H9 (cell line): ENCODE measurements around the gene MAP7. TPM values are rescaled to one million over a fixed set of nuclear protein-coding genes. Genes with fewer than 3 reads are reported as not detected.
A peak's percentile ranks its signal among the peaks of the same experiment; 100 is the strongest.

Source experiments
- DNase-seq: peaks from one replicate; pipeline ENCODE4 v3.0.0-alpha.2; 2017
- H2AFZ ChIP-seq: one replicate; pipeline ENCODE4 v1.6.1; 2013; ENCODE audit warnings: mild to moderate bottlenecking, low read length, control low read depth, moderate library complexity
- H2AK5ac ChIP-seq: 2 replicates; pipeline ENCODE4 v1.6.1; 2013; ENCODE audit warnings: low read length, control low read depth, mixed read lengths; ENCODE audit not compliant: insufficient read length
- H2BK120ac ChIP-seq: one replicate; pipeline ENCODE4 v1.6.1; 2013; ENCODE audit warnings: low read depth, mild to moderate bottlenecking, low read length, control low read depth, inconsistent platforms; ENCODE audit not compliant: poor library complexity, severe bottlenecking
- H2BK12ac ChIP-seq: 2 replicates; pipeline ENCODE4 v1.6.1; 2013; ENCODE audit warnings: low read length, control low read depth, mixed read lengths, low read depth; ENCODE audit not compliant: insufficient read length
- H2BK15ac ChIP-seq: 2 replicates; pipeline ENCODE4 v1.6.1; 2013; ENCODE audit warnings: low read depth, low read length, control low read depth
- H2BK20ac ChIP-seq: one replicate; pipeline ENCODE4 v1.6.1; 2013; ENCODE audit warnings: low read depth, mild to moderate bottlenecking, low read length, control low read depth, inconsistent platforms; ENCODE audit not compliant: poor library complexity, severe bottlenecking
- H2BK5ac ChIP-seq: 2 replicates; pipeline ENCODE4 v1.6.1; 2013; ENCODE audit warnings: low read length, control low read depth, mixed read lengths; ENCODE audit not compliant: insufficient read length
- H3K14ac ChIP-seq: 2 replicates; pipeline ENCODE4 v1.6.1; 2013; ENCODE audit warnings: low read length, control low read depth; ENCODE audit not compliant: insufficient read depth
- H3K18ac ChIP-seq: 2 replicates; pipeline ENCODE4 v1.6.1; 2013; ENCODE audit warnings: low read depth, mild to moderate bottlenecking, mixed read lengths, low read length, control low read depth; ENCODE audit not compliant: insufficient read length
- H3K23ac ChIP-seq: 2 replicates; pipeline ENCODE4 v1.6.1; 2013; ENCODE audit warnings: low read length, control low read depth, mixed read lengths, low read depth; ENCODE audit not compliant: insufficient read length
- H3K23me2 ChIP-seq: 2 replicates; pipeline ENCODE4 v1.6.1; 2013; ENCODE audit warnings: low read depth, mild to moderate bottlenecking, mixed read lengths, low read length, control low read depth; ENCODE audit not compliant: insufficient read length, poor library complexity, severe bottlenecking
- H3K27ac ChIP-seq: 2 replicates; pipeline ENCODE4 v1.5.1; 2013; ENCODE audit warnings: low read length, control low read depth, mixed read lengths, low read depth; ENCODE audit not compliant: insufficient read length
- H3K27me3 ChIP-seq: 2 replicates; pipeline ENCODE4 v1.6.1; 2013; ENCODE audit warnings: low read length, control low read depth, inconsistent platforms; ENCODE audit not compliant: insufficient read depth
- H3K4ac ChIP-seq: 2 replicates; pipeline ENCODE4 v1.6.1; 2013; ENCODE audit warnings: low read depth, mild to moderate bottlenecking, control low read depth, inconsistent platforms, low read length, moderate library complexity
- H3K4me1 ChIP-seq: 2 replicates; pipeline ENCODE4 v1.6.1; 2013; ENCODE audit warnings: low read length, control low read depth, inconsistent platforms; ENCODE audit not compliant: insufficient read depth
- H3K4me2 ChIP-seq: 2 replicates; pipeline ENCODE4 v1.6.1; 2013; ENCODE audit warnings: low read length, control low read depth, mixed read lengths; ENCODE audit not compliant: insufficient read length, insufficient read depth
- H3K56ac ChIP-seq: 2 replicates; pipeline ENCODE4 v1.6.1; 2013; ENCODE audit warnings: low read depth, mild to moderate bottlenecking, mixed read lengths, low read length, control low read depth; ENCODE audit not compliant: insufficient read length
- H3K79me1 ChIP-seq: 2 replicates; pipeline ENCODE4 v1.6.1; 2013; ENCODE audit warnings: low read depth, mild to moderate bottlenecking, moderate library complexity, low read length, control low read depth, inconsistent platforms; ENCODE audit not compliant: insufficient read depth, poor library complexity, severe bottlenecking
- H3K79me2 ChIP-seq: 2 replicates; pipeline ENCODE4 v1.6.1; 2013; ENCODE audit warnings: low read length, control low read depth, inconsistent platforms; ENCODE audit not compliant: insufficient read depth
- H3K9ac ChIP-seq: 2 replicates; pipeline ENCODE4 v1.6.1; 2013; ENCODE audit warnings: low read length, control low read depth, mixed read lengths; ENCODE audit not compliant: insufficient read length; ENCODE audit errors: extremely low read depth
- H3K9me3 ChIP-seq: one replicate; pipeline ENCODE4 v1.6.1; 2013; ENCODE audit warnings: low read depth, low read length, inconsistent platforms; ENCODE audit not compliant: control insufficient read depth
- H3T11ph ChIP-seq: one replicate; pipeline ENCODE4 v1.6.1; 2013; ENCODE audit warnings: mild to moderate bottlenecking, low read length, control low read depth, inconsistent platforms
- H4K20me1 ChIP-seq: one replicate; pipeline ENCODE4 v1.6.1; 2013; ENCODE audit not compliant: control insufficient read depth, insufficient read length, insufficient read depth
- H4K5ac ChIP-seq: 2 replicates; pipeline ENCODE4 v1.6.1; 2013; ENCODE audit warnings: low read depth, mild to moderate bottlenecking, mixed read lengths, low read length, control low read depth; ENCODE audit not compliant: insufficient read length
- H4K8ac ChIP-seq: replicated peaks from 2 replicates; pipeline ENCODE4 v1.6.1; 2013; ENCODE audit warnings: low read length, control low read depth, mixed read lengths, low read depth; ENCODE audit not compliant: insufficient read length
- H4K91ac ChIP-seq: 2 replicates; pipeline ENCODE4 v1.6.1; 2013; ENCODE audit warnings: low read depth, mild to moderate bottlenecking, moderate library complexity, mixed read lengths, low read length, control low read depth; ENCODE audit not compliant: insufficient read length
- H3K27ac Mint-ChIP-seq, 3 experiments: 2 replicates in 2 of 3; 3 replicates in 1 of 3; pipeline ENCODE4 v1.8.0; 2020 to 2021; ENCODE audit warnings: mixed read lengths in 3 of 3, mild to moderate bottlenecking in 1 of 3, moderate library complexity in 1 of 3
- H3K27me3 Mint-ChIP-seq: 2 replicates; pipeline ENCODE4 v1.8.0; 2021; ENCODE audit warnings: low read depth, mild to moderate bottlenecking, moderate library complexity, mixed read lengths
- H3K36me3 Mint-ChIP-seq, 3 experiments: 2 replicates in 2 of 3; 3 replicates in 1 of 3; pipeline ENCODE4 v1.8.0; 2020 to 2021; ENCODE audit warnings: low read depth in 3 of 3, mixed read lengths in 3 of 3; ENCODE audit not compliant: insufficient read depth in 1 of 3
- H3K4me1 Mint-ChIP-seq, 2 experiments: 2 replicates each; pipeline ENCODE4 v1.8.0; 2020; ENCODE audit warnings: mixed read lengths in 2 of 2
- H3K4me3 Mint-ChIP-seq, 2 experiments: 2 replicates in 1 of 2; 3 replicates in 1 of 2; pipeline ENCODE4 v1.8.0; 2020 to 2021; ENCODE audit warnings: mild to moderate bottlenecking in 2 of 2, mixed read lengths in 2 of 2, moderate library complexity in 1 of 2
- H3K9me3 Mint-ChIP-seq, 2 experiments: 2 replicates in 1 of 2; 3 replicates in 1 of 2; pipeline ENCODE4 v1.8.0; 2020; ENCODE audit warnings: mild to moderate bottlenecking in 2 of 2, mixed read lengths in 2 of 2, moderate library complexity in 1 of 2
- CTCF ChIP-seq: fragments of 200-600 bp; sonication (generic); conservative IDR thresholded peaks from 3 replicates; pipeline ENCODE4 v1.8.0; 2021; ENCODE audit warnings: antibody characterized with exemption, mild to moderate bottlenecking
- WGBS: extraction: QIAGEN DNeasy Blood & Tissue Kit; methylation state at CpG from one replicate; pipeline ENCODE4 v1.1.7; 2013; ENCODE audit warnings: missing lambda C conversion rate, low lambda C conversion rate, mixed read lengths; ENCODE audit not compliant: insufficient read length; ENCODE audit errors: extremely low coverage; 5-methylcytosine and 5-hydroxymethylcytosine counted together
- total RNA-seq: library from RNA; stranded (reverse); gene quantifications from 2 replicates; pipeline ENCODE4 v1.2.1, GENCODE V29; 2021

Gene MAP7
- total RNA-seq, 1 experiment from 2014 or later = 51.1 TPM

DNA sequence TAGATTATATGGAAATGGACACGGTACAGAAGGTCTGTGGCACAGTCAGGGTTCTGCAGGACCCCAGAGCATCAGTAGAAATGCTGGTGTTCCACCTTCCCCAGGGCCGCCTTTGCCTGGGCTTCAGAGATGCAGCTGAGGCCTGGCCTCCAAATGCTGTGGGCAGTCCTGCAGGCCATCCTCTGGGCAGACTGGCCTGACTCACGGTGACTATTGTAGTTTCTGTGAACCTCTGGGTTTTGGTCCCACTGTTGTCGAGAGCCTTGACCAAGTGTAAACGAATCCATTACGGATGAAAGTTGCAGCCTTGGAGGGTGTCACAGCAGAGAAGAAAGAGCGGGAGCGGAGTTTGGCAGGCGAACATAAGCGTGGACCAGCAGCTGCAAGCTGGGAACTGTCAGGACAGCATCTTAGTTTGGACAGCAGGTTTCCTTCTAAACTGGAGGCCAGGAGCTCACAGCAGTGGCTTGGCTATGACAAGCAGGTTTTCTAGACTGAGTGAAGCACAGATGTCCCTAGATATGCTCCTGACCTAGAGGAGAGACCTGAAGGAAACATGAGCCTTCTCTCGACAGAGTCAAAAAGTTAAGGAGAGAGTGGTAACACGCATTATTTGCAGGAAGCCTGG is 214.4 kb downstream of the MAP7 start:
- Mint-ChIP-seq H3K9me3 (no peaks in the 10 kb centered on the region), H3K27me3 (no peaks in the 10 kb centered on the region), H3K4me1 (peaks cover 6 to 10% of the 10 kb centered on the region in 2 experiments; a peak in 3 of 4 replicates), H3K27ac (peak overlapping the region in 1 of 3 experiments; percentile 87; a peak in 2 of 7 replicates), H3K36me3 (no peaks in the 10 kb centered on the region), H3K4me3 (no peak overlapping the region)
- H3K18ac ChIP-seq = no peak overlapping the region
- no peaks in the 10 kb centered on the region for H4K20me1 ChIP-seq
- H4K5ac ChIP-seq = no peak overlapping the region
- no peaks in the 10 kb centered on the region for H3K27me3 ChIP-seq
- H2BK15ac ChIP-seq = no peak overlapping the region
- H4K91ac ChIP-seq = no peak overlapping the region
- no peak overlapping the region for H3K9ac ChIP-seq
- H3K23me2 ChIP-seq = no peaks in the 10 kb centered on the region
- H3K79me2 ChIP-seq = no peaks in the 10 kb centered on the region
- H3K4me2 ChIP-seq = no peak overlapping the region
- TF ChIP-seq CTCF = no peak
- no peak for DNase-seq
- no peak overlapping the region for H4K8ac ChIP-seq
- H3K14ac ChIP-seq = no peak overlapping the region
- H2AK5ac ChIP-seq = no peak overlapping the region
- no peak overlapping the region for H2BK5ac ChIP-seq
- no peak overlapping the region for H3K23ac ChIP-seq
- no peaks in the 10 kb centered on the region for H3K4me1 ChIP-seq
- H3K56ac ChIP-seq = no peak overlapping the region
- H3K27ac ChIP-seq = no peak overlapping the region
- no CpG with 5 or more reads among the region's 12 CpGs for WGBS
- no peaks in the 10 kb centered on the region for H3K9me3 ChIP-seq
- no peak overlapping the region for H2BK120ac ChIP-seq
- no peak overlapping the region for H3K4ac ChIP-seq
- H2BK12ac ChIP-seq = no peak overlapping the region
- no peak overlapping the region for H3T11ph ChIP-seq
- H3K79me1 ChIP-seq = no peaks in the 10 kb centered on the region
- H2BK20ac ChIP-seq = no peak overlapping the region
- no peak overlapping the region for H2AFZ ChIP-seq
